ENCODE results near the gene GRM8.

The GRM8 gene

GRCh38 chr7:126840869-126841268 is 411.9 kb downstream of the GRM8 start:
- TF ChIP-seq FOXM1 (IDR thresholded peaks at IDR 0.05; ENCODE audit: borderline replicate concordance, low read depth) (no peak), TAF1 (IDR thresholded peaks at IDR 0.05; ENCODE audit: low read depth) (no peak), ZBTB7A (IDR thresholded peaks at IDR 0.05; ENCODE audit: low read depth) (no peak), MAX (IDR thresholded peaks at IDR 0.05) (no peak), TEAD4 (IDR thresholded peaks at IDR 0.05) (no peak), NFIC (IDR thresholded peaks at IDR 0.05) (no peak), EGR1 (IDR thresholded peaks at IDR 0.05) (no peak), TCF12 (IDR thresholded peaks at IDR 0.05; ENCODE audit: low read depth) (no peak), CREB1 (IDR thresholded peaks at IDR 0.05; ENCODE audit: low read depth) (no peak), CEBPB (IDR thresholded peaks at IDR 0.05) (no peak), YY1 (IDR thresholded peaks at IDR 0.05; ENCODE audit: low read depth) (no peak), RAD21 (IDR thresholded peaks at IDR 0.05; ENCODE audit: low read depth) (no peak), EP300 (IDR thresholded peaks at IDR 0.05; ENCODE audit: borderline replicate concordance) (no peak)
- TF ChIP-seq, protein P1, sequence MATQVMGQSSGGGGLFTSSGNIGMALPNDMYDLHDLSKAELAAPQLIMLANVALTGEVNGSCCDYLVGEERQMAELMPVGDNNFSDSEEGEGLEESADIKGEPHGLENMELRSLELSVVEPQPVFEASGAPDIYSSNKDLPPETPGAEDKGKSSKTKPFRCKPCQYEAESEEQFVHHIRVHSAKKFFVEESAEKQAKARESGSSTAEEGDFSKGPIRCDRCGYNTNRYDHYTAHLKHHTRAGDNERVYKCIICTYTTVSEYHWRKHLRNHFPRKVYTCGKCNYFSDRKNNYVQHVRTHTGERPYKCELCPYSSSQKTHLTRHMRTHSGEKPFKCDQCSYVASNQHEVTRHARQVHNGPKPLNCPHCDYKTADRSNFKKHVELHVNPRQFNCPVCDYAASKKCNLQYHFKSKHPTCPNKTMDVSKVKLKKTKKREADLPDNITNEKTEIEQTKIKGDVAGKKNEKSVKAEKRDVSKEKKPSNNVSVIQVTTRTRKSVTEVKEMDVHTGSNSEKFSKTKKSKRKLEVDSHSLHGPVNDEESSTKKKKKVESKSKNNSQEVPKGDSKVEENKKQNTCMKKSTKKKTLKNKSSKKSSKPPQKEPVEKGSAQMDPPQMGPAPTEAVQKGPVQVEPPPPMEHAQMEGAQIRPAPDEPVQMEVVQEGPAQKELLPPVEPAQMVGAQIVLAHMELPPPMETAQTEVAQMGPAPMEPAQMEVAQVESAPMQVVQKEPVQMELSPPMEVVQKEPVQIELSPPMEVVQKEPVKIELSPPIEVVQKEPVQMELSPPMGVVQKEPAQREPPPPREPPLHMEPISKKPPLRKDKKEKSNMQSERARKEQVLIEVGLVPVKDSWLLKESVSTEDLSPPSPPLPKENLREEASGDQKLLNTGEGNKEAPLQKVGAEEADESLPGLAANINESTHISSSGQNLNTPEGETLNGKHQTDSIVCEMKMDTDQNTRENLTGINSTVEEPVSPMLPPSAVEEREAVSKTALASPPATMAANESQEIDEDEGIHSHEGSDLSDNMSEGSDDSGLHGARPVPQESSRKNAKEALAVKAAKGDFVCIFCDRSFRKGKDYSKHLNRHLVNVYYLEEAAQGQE (IDR thresholded peaks at IDR 0.05; ENCODE audit: low read depth): no peak
- TF ChIP-seq, protein P2, sequence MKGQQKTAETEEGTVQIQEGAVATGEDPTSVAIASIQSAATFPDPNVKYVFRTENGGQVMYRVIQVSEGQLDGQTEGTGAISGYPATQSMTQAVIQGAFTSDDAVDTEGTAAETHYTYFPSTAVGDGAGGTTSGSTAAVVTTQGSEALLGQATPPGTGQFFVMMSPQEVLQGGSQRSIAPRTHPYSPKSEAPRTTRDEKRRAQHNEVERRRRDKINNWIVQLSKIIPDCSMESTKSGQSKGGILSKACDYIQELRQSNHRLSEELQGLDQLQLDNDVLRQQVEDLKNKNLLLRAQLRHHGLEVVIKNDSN (IDR thresholded peaks at IDR 0.05): no peak

GRCh38 chr7:126839624-126840023 is 413.1 kb downstream of the GRM8 start:
- TF ChIP-seq CREB1 (IDR thresholded peaks at IDR 0.05; ENCODE audit: low read depth) (no peak), FOXM1 (IDR thresholded peaks at IDR 0.05; ENCODE audit: borderline replicate concordance, low read depth) (no peak), EP300 (IDR thresholded peaks at IDR 0.05; ENCODE audit: borderline replicate concordance) (no peak), MAX (IDR thresholded peaks at IDR 0.05) (no peak), CEBPB (IDR thresholded peaks at IDR 0.05) (no peak), NFIC (IDR thresholded peaks at IDR 0.05) (no peak), TAF1 (IDR thresholded peaks at IDR 0.05; ENCODE audit: low read depth) (no peak), YY1 (IDR thresholded peaks at IDR 0.05; ENCODE audit: low read depth) (no peak), TCF12 (IDR thresholded peaks at IDR 0.05; ENCODE audit: low read depth) (no peak), RAD21 (IDR thresholded peaks at IDR 0.05; ENCODE audit: low read depth) (no peak), EGR1 (IDR thresholded peaks at IDR 0.05) (no peak), ZBTB7A (IDR thresholded peaks at IDR 0.05; ENCODE audit: low read depth) (no peak)
- TF ChIP-seq, protein P1 (IDR thresholded peaks at IDR 0.05; ENCODE audit: low read depth): no peak
- TF ChIP-seq, protein P2 (IDR thresholded peaks at IDR 0.05): no peak

GRCh38 chr7:126838194-126838593 is 414.5 kb downstream of the GRM8 start:
- TF ChIP-seq TCF12 (IDR thresholded peaks at IDR 0.05; ENCODE audit: low read depth): no peak
- TF ChIP-seq CEBPB (IDR thresholded peaks at IDR 0.05): no peak

DNA sequence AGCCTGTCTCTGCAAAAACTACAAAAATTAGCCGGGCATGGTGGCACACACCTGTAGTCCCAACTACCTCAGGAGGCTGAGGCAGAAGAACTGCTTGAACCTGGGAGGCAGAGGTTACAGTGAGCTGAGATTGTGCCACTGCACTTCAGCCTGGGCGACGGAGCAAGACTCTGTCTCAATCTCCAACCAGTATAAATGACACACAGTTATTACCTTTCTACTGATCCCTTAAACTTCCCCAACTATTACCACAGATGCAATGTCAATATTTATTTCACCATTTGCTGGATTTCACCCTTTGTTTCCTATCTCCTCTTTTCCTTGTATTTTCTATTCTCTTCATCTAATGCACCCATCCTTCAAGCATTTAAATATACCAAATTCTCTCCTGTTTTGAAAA is 431.8 kb downstream of the GRM8 start:
- TF ChIP-seq TCF12 (IDR thresholded peaks at IDR 0.05; ENCODE audit: low read depth): no peak
- no peak for TF ChIP-seq RAD21 (IDR thresholded peaks at IDR 0.05; ENCODE audit: low read depth)
- no peak for TF ChIP-seq FOXM1 (IDR thresholded peaks at IDR 0.05; ENCODE audit: borderline replicate concordance, low read depth)
- TF ChIP-seq, protein P1 (IDR thresholded peaks at IDR 0.05; ENCODE audit: low read depth): no peak
- no peak for TF ChIP-seq NFIC (IDR thresholded peaks at IDR 0.05)
- TF ChIP-seq TAF1 (IDR thresholded peaks at IDR 0.05; ENCODE audit: low read depth): no peak
- TF ChIP-seq MAX (IDR thresholded peaks at IDR 0.05): no peak
- no peak for TF ChIP-seq YY1 (IDR thresholded peaks at IDR 0.05; ENCODE audit: low read depth)

DNA sequence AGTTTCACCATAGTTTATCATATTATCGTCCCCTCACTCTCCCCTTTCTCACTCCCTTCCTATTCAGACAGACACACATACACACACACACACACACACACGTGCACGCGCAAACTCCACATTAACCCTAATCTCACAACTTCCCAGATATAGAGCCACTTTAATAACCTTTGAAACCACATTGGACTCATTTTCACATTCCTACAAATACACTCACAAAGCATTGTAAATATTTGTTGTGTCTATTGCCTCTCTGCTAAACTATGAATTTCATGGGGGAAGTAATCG is 433.6 kb downstream of the GRM8 start:
- no peak for TF ChIP-seq TEAD4 (IDR thresholded peaks at IDR 0.05)
- TF ChIP-seq CREB1 (IDR thresholded peaks at IDR 0.05; ENCODE audit: low read depth): no peak
- TF ChIP-seq RAD21 (IDR thresholded peaks at IDR 0.05; ENCODE audit: low read depth): no peak
- no peak for TF ChIP-seq CEBPB (IDR thresholded peaks at IDR 0.05)
- no peak for TF ChIP-seq EGR1 (IDR thresholded peaks at IDR 0.05)
- TF ChIP-seq YY1 (IDR thresholded peaks at IDR 0.05; ENCODE audit: low read depth): no peak
- no peak for TF ChIP-seq TAF1 (IDR thresholded peaks at IDR 0.05; ENCODE audit: low read depth)
- TF ChIP-seq, protein P2 (IDR thresholded peaks at IDR 0.05): no peak
- TF ChIP-seq, protein P1 (IDR thresholded peaks at IDR 0.05; ENCODE audit: low read depth): no peak
- TF ChIP-seq ZBTB7A (IDR thresholded peaks at IDR 0.05; ENCODE audit: low read depth): no peak
- no peak for TF ChIP-seq NFIC (IDR thresholded peaks at IDR 0.05)
- no peak for TF ChIP-seq TCF12 (IDR thresholded peaks at IDR 0.05; ENCODE audit: low read depth)

Data from Ishikawa (cell line).